SK-N-MC (cell line): ENCODE measurements around the gene BACH2.

Experiments
- DNase-seq: peaks from one replicate; pipeline ENCODE4 v3.0.0-alpha.2; 2011; ENCODE audit warnings: low read depth, low spot score
- H3K27ac ChIP-seq: fragments of 200-600 bp; sonication (generic); 2 replicates; pipeline ENCODE4 v1.5.1; 2016; ENCODE audit warnings: mixed run types
- H3K36me3 ChIP-seq: fragments of 200-600 bp; sonication (generic); 2 replicates; pipeline ENCODE4 v1.6.1; 2017; ENCODE audit warnings: antibody characterized with exemption, low read length, mixed read lengths; ENCODE audit not compliant: insufficient read depth
- H3K4me3 ChIP-seq: fragments of 200-600 bp; sonication (generic); 2 replicates; pipeline ENCODE4 v1.5.1; 2016
- H3K9ac ChIP-seq: fragments of 200-600 bp; sonication (generic); 2 replicates; pipeline ENCODE4 v1.8.0; 2017; ENCODE audit warnings: mixed run types, mixed read lengths; ENCODE audit not compliant: insufficient read length
- H3K9me3 ChIP-seq: fragments of 200-600 bp; sonication (generic); 2 replicates; pipeline ENCODE4 v1.6.1; 2017; ENCODE audit warnings: low read depth, mild to moderate bottlenecking, antibody characterized with exemption, low read length, moderate library complexity, mixed read lengths
- EZH2 ChIP-seq: fragments of 200-600 bp; sonication (generic); IDR thresholded peaks from one replicate; pipeline ENCODE4 v1.6.1; 2017; ENCODE audit warnings: antibody characterized with exemption
- FOXP2 ChIP-seq: optimal IDR thresholded peaks from 2 replicates; pipeline ENCODE3; 2011; ENCODE audit warnings: mild to moderate bottlenecking, moderate library complexity; ENCODE audit not compliant: insufficient read depth; ENCODE audit errors: extremely low read length, control extremely low read depth
- POLR2AphosphoS5 ChIP-seq: IDR thresholded peaks from 2 replicates; pipeline ENCODE4 v1.6.1; 2012; ENCODE audit warnings: mild to moderate bottlenecking, low read depth, low read length, borderline replicate concordance

Gene BACH2

DNA sequence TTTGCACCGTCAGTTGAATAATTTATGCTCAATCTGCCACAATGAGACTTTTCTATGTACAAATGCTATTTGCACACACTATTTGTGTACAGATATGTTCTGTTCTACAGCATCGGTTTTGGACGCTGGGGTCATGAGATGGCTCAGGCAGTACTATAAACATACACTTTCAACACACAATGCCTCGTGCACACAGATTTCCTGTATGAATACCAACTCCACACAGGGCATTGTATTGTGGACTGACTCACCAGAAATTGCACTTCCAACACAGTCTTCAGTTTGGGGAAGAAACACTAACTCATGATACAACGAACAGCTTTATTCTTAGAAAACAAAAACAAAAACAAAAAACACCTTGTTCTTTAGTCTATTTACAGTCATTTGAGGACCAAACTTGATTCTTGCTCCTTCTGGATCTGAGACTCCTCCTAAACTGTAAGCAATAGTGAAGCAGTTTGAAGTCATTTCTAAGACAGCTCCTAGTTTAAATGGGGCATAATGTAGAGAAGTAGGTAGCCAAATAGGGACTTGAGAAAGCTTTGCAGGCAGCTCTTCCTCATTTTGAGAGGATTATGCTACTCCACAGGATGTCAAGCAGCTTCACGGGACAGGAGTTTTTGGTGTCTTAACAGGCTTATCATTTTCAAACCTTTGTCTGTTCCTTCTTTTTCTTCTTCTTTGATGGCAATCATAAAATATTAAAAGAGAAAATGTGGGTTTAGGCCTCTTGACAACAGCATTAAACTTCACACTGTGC, 368.7 kb downstream of the BACH2 start:
- H3K4me3 ChIP-seq: no peak overlapping the region
- H3K9ac ChIP-seq: no peak overlapping the region
- TF ChIP-seq FOXP2 (no peak), EZH2 (no peak), POLR2AphosphoS5 (no peak)
- H3K27ac ChIP-seq: no peak overlapping the region
- no peaks in the 10 kb centered on the region for H3K36me3 ChIP-seq
- DNase-seq: no peak
- no peaks in the 10 kb centered on the region for H3K9me3 ChIP-seq

DNA sequence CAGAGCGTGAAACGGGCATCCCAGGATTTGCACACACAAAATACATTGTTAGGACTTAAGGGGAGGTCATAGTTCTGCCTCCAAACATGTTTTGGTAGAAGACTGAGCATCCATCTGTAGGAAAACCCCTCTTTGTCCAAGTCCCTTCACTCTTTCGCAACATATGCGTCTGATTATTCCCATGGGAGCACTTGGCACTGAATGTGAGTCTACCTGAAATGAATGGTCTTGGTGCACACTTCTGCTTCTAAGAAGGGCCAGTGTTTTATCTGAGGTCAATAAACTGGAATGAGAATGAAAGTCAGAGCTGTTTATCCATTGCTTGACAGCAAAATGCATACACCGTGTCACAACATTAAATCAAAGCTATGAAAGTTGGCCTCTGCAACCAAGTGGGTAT, 369.4 kb downstream of the BACH2 start:
- Histone ChIP-seq H3K9ac (no peak overlapping the region), H3K4me3 (no peak overlapping the region), H3K27ac (no peak overlapping the region), H3K36me3 (no peaks in the 10 kb centered on the region), H3K9me3 (no peaks in the 10 kb centered on the region)
- TF ChIP-seq EZH2: no peak
- no peak for TF ChIP-seq FOXP2
- no peak for TF ChIP-seq POLR2AphosphoS5
- DNase-seq: no peak

GRCh38 chr6:89925826-89926225, 370.8 kb downstream of the BACH2 start:
- no peak overlapping the region for H3K4me3 ChIP-seq
- H3K9me3 ChIP-seq: no peaks in the 10 kb centered on the region
- no peaks in the 10 kb centered on the region for H3K36me3 ChIP-seq
- TF ChIP-seq EZH2 (no peak), POLR2AphosphoS5 (no peak), FOXP2 (no peak)
- H3K27ac ChIP-seq: no peak overlapping the region
- no peak for DNase-seq
- no peak overlapping the region for H3K9ac ChIP-seq

- DNase-seq: no peak
- Histone ChIP-seq H3K27ac (no peak overlapping the region), H3K4me3 (no peak overlapping the region), H3K9me3 (no peaks in the 10 kb centered on the region), H3K36me3 (no peaks in the 10 kb centered on the region), H3K9ac (no peak overlapping the region)
- TF ChIP-seq EZH2 (no peak), POLR2AphosphoS5 (no peak), FOXP2 (no peak)
Observed at GRCh38 chr6:89924231-89924630, 372.4 kb downstream of the BACH2 start.

DNA sequence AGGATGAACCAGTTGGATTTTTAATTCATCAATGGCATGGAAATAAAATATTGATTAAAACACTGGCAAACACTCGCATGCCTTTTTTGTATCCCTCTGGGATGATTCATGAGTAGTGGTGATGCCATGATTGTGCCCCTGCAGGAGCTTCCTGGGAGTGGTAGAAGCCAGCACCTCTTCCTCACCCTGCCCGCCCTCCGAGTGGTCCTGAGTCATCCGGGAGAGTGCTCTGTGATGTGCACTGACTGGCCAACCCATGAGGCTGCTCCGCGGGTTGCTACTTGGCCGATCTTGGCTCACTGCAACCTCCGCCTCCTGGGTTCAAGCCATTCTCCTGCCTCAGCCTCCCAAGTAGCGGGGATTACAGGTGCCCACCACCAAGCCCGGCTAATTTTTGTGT, 375.0 kb downstream of the BACH2 start:
- Histone ChIP-seq H3K9ac (no peak overlapping the region), H3K27ac (no peak overlapping the region), H3K36me3 (no peaks in the 10 kb centered on the region), H3K4me3 (no peak overlapping the region), H3K9me3 (no peaks in the 10 kb centered on the region)
- TF ChIP-seq POLR2AphosphoS5 (no peak), EZH2 (no peak), FOXP2 (no peak)
- no peak for DNase-seq

- Histone ChIP-seq H3K9ac (no peak overlapping the region), H3K4me3 (no peak overlapping the region), H3K27ac (no peak overlapping the region), H3K36me3 (no peaks in the 10 kb centered on the region), H3K9me3 (no peaks in the 10 kb centered on the region)
- TF ChIP-seq FOXP2: no peak
- no peak for TF ChIP-seq POLR2AphosphoS5
- no peak for TF ChIP-seq EZH2
- DNase-seq: no peak
Observed at GRCh38 chr6:89921197-89921596, 375.4 kb downstream of the BACH2 start.

- DNase-seq: no peak
- TF ChIP-seq EZH2 (no peak), POLR2AphosphoS5 (no peak), FOXP2 (no peak)
- Histone ChIP-seq H3K27ac (no peak overlapping the region), H3K9me3 (no peaks in the 10 kb centered on the region), H3K4me3 (no peak overlapping the region), H3K9ac (no peak overlapping the region), H3K36me3 (no peaks in the 10 kb centered on the region)
Observed at GRCh38 chr6:89917801-89918366, 378.8 kb downstream of the BACH2 start.

DNA sequence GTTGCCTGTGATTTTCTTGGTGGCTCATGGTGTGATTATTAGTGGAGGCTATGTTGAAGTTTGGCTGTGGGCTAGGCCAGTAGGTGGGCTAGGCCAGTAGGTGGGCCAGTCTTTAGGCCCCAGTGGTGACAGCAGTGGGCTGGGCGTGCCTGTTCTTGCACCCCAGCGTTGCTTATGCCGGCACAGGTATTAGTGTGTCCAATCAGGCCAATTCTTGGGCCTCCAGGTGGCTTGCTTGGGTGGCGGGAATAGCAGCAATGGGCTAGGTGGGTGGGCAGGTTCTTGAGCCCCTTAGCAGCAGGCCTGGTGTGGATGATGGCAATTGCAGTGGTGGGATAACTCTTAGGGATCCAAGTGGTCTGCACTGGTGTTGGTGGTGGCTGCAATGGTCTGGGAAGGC, 379.4 kb downstream of the BACH2 start:
- Histone ChIP-seq H3K27ac (no peak overlapping the region), H3K9me3 (no peaks in the 10 kb centered on the region), H3K36me3 (no peaks in the 10 kb centered on the region), H3K4me3 (no peak overlapping the region), H3K9ac (no peak overlapping the region)
- no peak for DNase-seq
- TF ChIP-seq FOXP2 (no peak), POLR2AphosphoS5 (no peak), EZH2 (no peak)
